GM23338 (cell line): ENCODE data around the gene OOSP4A. TPM values are rescaled to one million over a fixed set of nuclear protein-coding genes. Genes with fewer than 3 reads are reported as not detected.
A peak's percentile ranks its signal among the peaks of the same experiment; 100 is the strongest.

Experiments used
- ATAC-seq: fragments of 200-7000 bp; cut with Tn5 transposase; 3 replicates; pipeline ENCODE4 v1.9.1; 2020
- DNase-seq: peaks from one replicate; pipeline ENCODE4 v3.0.0-alpha.2; 2015; ENCODE audit warnings: low spot score
- H2AFZ ChIP-seq: fragments of 200-600 bp; sonication (generic); 2 replicates; pipeline ENCODE4 v1.8.0; 2016; ENCODE audit warnings: antibody characterized with exemption, mild to moderate bottlenecking, moderate library complexity
- H3F3A ChIP-seq: fragments of 200-600 bp; sonication (generic); replicated peaks from 2 replicates; pipeline ENCODE4 v1.8.0; 2017; ENCODE audit warnings: antibody characterized with exemption, mixed run types, low read depth
- H3K27ac ChIP-seq: fragments of 200-600 bp; sonication (generic); 2 replicates; pipeline ENCODE4 v1.6.1; 2016; ENCODE audit warnings: low read depth
- H3K27me3 ChIP-seq: fragments of 200-600 bp; sonication (generic); 2 replicates; pipeline ENCODE4 v1.8.0; 2016; ENCODE audit warnings: mild to moderate bottlenecking, mixed run types, moderate library complexity; ENCODE audit not compliant: insufficient read depth
- H3K36me3 ChIP-seq: fragments of 200-600 bp; sonication (generic); 2 replicates; pipeline ENCODE4 v1.8.0; 2016; ENCODE audit warnings: mild to moderate bottlenecking; ENCODE audit not compliant: insufficient read depth
- H3K4me1 ChIP-seq: fragments of 200-600 bp; sonication (generic); 2 replicates; pipeline ENCODE4 v1.8.0; 2016; ENCODE audit warnings: mild to moderate bottlenecking, moderate library complexity; ENCODE audit not compliant: insufficient read depth
- H3K4me2 ChIP-seq: fragments of 200-600 bp; sonication (generic); 2 replicates; pipeline ENCODE4 v1.7.1; 2017; ENCODE audit warnings: mixed run types
- H3K4me3 ChIP-seq: fragments of 200-600 bp; sonication (generic); 2 replicates; pipeline ENCODE4 v1.6.1; 2016; ENCODE audit warnings: mixed run types
- H3K79me2 ChIP-seq: fragments of 200-600 bp; sonication (generic); replicated peaks from 2 replicates; pipeline ENCODE4 v1.8.0; 2017; ENCODE audit warnings: mild to moderate bottlenecking; ENCODE audit not compliant: insufficient read depth
- H3K9me2 ChIP-seq: fragments of 200-600 bp; sonication (generic); 2 replicates; pipeline ENCODE4 v1.8.0; 2017; ENCODE audit not compliant: insufficient read depth
- H4K20me1 ChIP-seq: fragments of 200-600 bp; sonication (generic); replicated peaks from 2 replicates; pipeline ENCODE4 v1.8.0; 2017; ENCODE audit warnings: mild to moderate bottlenecking; ENCODE audit not compliant: insufficient read depth
- H3K27ac Mint-ChIP-seq: 2 replicates; pipeline ENCODE4 v1.8.0; 2020; ENCODE audit warnings: inconsistent platforms, mild to moderate bottlenecking, moderate library complexity, mixed read lengths
- H3K27me3 Mint-ChIP-seq: 3 replicates; pipeline ENCODE4 v1.8.0; 2022; ENCODE audit warnings: low read depth, mild to moderate bottlenecking, moderate library complexity, mixed read lengths, inconsistent platforms; ENCODE audit not compliant: insufficient read depth, poor library complexity
- H3K36me3 Mint-ChIP-seq: 3 replicates; pipeline ENCODE4 v1.8.0; 2021; ENCODE audit warnings: low read depth, mild to moderate bottlenecking, inconsistent platforms, moderate library complexity, mixed read lengths
- H3K4me1 Mint-ChIP-seq: 3 replicates; pipeline ENCODE4 v1.8.0; 2020; ENCODE audit warnings: mild to moderate bottlenecking, inconsistent platforms, mixed read lengths
- H3K4me3 Mint-ChIP-seq: 3 replicates; pipeline ENCODE4 v1.8.0; 2021; ENCODE audit warnings: moderate library complexity, mild to moderate bottlenecking, inconsistent platforms, mixed read lengths
- H3K9me3 Mint-ChIP-seq: 3 replicates; pipeline ENCODE4 v1.8.0; 2020; ENCODE audit warnings: moderate library complexity, mild to moderate bottlenecking, inconsistent platforms, mixed read lengths
- CREB1 ChIP-seq: fragments of 250-450 bp; sonication (Bioruptor Pico); IDR thresholded peaks from 2 replicates; pipeline ENCODE4 v1.5.0; 2020; ENCODE audit warnings: low read depth, mild to moderate bottlenecking, moderate library complexity
- EZH2 ChIP-seq: fragments of 200-600 bp; sonication (generic); IDR thresholded peaks from one replicate; pipeline ENCODE4 v1.8.0; 2017; ENCODE audit warnings: antibody characterized with exemption, mild to moderate bottlenecking, low read depth; ENCODE audit not compliant: unreplicated experiment
- EZH2phosphoT487 ChIP-seq: fragments of 200-600 bp; sonication (generic); IDR thresholded peaks from one replicate; pipeline ENCODE4 v1.8.1; 2018; ENCODE audit warnings: antibody characterized with exemption; ENCODE audit not compliant: unreplicated experiment
- JUNB ChIP-seq: IDR thresholded peaks from one replicate; pipeline ENCODE4 v1.6.1; 2016; ENCODE audit warnings: antibody characterized with exemption; ENCODE audit not compliant: unreplicated experiment
- NANOG ChIP-seq: IDR thresholded peaks from 2 replicates; pipeline ENCODE4 v1.6.1; 2016; ENCODE audit warnings: antibody characterized with exemption, borderline replicate concordance
- POLR2AphosphoS5 ChIP-seq: IDR thresholded peaks from 2 replicates; pipeline ENCODE4 v1.6.1; 2016; ENCODE audit warnings: antibody characterized with exemption, low read depth
- STAT1 ChIP-seq: IDR thresholded peaks from one replicate; pipeline ENCODE4 v1.6.1; 2016; ENCODE audit warnings: antibody characterized with exemption; ENCODE audit not compliant: unreplicated experiment
- ZNF114 ChIP-seq: fragments of 250-450 bp; sonication (Bioruptor Pico); IDR thresholded peaks from 2 replicates; pipeline ENCODE4 v1.5.0; 2020; ENCODE audit warnings: mild to moderate bottlenecking, moderate library complexity
- ZNF331 ChIP-seq: fragments of 250-450 bp; sonication (Bioruptor Pico); IDR thresholded peaks from 2 replicates; pipeline ENCODE4 v1.5.0; 2020; ENCODE audit warnings: low read depth, mild to moderate bottlenecking, moderate library complexity
- long read RNA-seq: library from polyadenylated mRNA; unstranded; transcript quantifications from one replicate; pipeline ENCODE4 v2.0.0, GENCODE V29; 2020; ENCODE audit not compliant: unreplicated experiment
- polyA plus RNA-seq: library from polyadenylated mRNA; unstranded; fragments of >200 nt; fragmentation: Nextera tagmentation; extraction: Ambion mirVana; gene quantifications from 2 replicates; pipeline ENCODE4 v1.2.1, GENCODE V29; 2016
- total RNA-seq: library from RNA; depleted of rRNA; stranded (reverse); fragments of >200 nt; shearing (Covaris generic); gene quantifications from 2 replicates; pipeline ENCODE4 v1.2.3, GENCODE V29; 2014; rRNA removed
- TF ChIP-seq, protein P1 (sequence below): IDR thresholded peaks from one replicate; pipeline ENCODE4 v1.6.1; 2018; ENCODE audit warnings: antibody characterized with exemption; ENCODE audit not compliant: unreplicated experiment
- TF ChIP-seq, protein P2 (sequence below), 2 experiments: fragments of 200-600 bp in 1 of 2; sonication (generic) in 1 of 2; conservative IDR thresholded peaks; 2 replicates each; pipeline versions ENCODE4 v1.5.1 to v1.6.1; 2016 to 2017; ENCODE audit warnings: antibody characterized with exemption in 2 of 2, low read depth in 2 of 2, mild to moderate bottlenecking in 2 of 2, moderate library complexity in 1 of 2
- TF ChIP-seq, protein P3 (sequence below): fragments of 250-450 bp; sonication (Bioruptor Pico); IDR thresholded peaks from 2 replicates; pipeline ENCODE4 v1.5.0; 2020; ENCODE audit warnings: mild to moderate bottlenecking, moderate library complexity
- TF ChIP-seq, protein P4 (sequence below): IDR thresholded peaks from 2 replicates; pipeline ENCODE4 v1.6.1; 2016; ENCODE audit warnings: antibody characterized with exemption

Gene OOSP4A
- total RNA-seq (not detected in 2 replicates), polyA plus RNA-seq (not detected in 2 replicates)
- long read RNA-seq: 0 reads

DNA sequence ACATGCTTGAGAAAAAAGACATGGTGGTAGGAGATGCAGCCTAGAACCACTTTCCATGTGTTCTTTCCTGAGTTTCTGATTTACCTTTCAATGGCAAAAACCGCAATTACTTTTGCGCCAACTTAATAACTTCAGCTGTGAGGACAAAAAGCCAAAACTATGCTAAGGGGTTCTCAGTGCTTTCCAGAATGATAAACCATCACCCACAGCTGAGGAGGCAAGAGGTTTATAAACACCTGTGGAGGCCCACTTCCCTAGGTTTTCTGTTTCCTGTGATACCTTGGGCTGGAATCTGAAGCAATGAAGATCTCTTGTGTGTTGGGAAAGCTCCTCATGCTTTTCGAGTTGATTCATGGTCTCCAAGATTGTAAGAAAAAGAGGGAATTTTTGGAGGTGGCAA, at the start of gene OOSP4A:
Gene OOSP4A, plus strand, starts transcription at position 301 of the 400 bp plus-strand sequence. Its CDS starts 0 bp downstream, at position 301.
- Mint-ChIP-seq H3K4me1 (peaks cover 19% of the 10 kb centered on the region; the same call in 2 of the 3 replicates), H3K4me3 (no peak within 1 kb of the TSS), H3K27me3 (no peaks in the 10 kb centered on the region), H3K9me3 (no peaks in the 10 kb centered on the region), H3K27ac (peak within 1 kb of the TSS; percentile 93), H3K36me3 (no peaks in the 10 kb centered on the region)
- ATAC-seq (no peak), DNase-seq (no peak)
- H2AFZ ChIP-seq: peak within 1 kb of the TSS; percentile 30; the same call in 1 of the 2 replicates
- H3K9me2 ChIP-seq: no peaks in the 10 kb centered on the region
- no peak within 1 kb of the TSS for H3K4me3 ChIP-seq
- H3K79me2 ChIP-seq: no peaks in the 10 kb centered on the region
- TF ChIP-seq, protein P1, sequence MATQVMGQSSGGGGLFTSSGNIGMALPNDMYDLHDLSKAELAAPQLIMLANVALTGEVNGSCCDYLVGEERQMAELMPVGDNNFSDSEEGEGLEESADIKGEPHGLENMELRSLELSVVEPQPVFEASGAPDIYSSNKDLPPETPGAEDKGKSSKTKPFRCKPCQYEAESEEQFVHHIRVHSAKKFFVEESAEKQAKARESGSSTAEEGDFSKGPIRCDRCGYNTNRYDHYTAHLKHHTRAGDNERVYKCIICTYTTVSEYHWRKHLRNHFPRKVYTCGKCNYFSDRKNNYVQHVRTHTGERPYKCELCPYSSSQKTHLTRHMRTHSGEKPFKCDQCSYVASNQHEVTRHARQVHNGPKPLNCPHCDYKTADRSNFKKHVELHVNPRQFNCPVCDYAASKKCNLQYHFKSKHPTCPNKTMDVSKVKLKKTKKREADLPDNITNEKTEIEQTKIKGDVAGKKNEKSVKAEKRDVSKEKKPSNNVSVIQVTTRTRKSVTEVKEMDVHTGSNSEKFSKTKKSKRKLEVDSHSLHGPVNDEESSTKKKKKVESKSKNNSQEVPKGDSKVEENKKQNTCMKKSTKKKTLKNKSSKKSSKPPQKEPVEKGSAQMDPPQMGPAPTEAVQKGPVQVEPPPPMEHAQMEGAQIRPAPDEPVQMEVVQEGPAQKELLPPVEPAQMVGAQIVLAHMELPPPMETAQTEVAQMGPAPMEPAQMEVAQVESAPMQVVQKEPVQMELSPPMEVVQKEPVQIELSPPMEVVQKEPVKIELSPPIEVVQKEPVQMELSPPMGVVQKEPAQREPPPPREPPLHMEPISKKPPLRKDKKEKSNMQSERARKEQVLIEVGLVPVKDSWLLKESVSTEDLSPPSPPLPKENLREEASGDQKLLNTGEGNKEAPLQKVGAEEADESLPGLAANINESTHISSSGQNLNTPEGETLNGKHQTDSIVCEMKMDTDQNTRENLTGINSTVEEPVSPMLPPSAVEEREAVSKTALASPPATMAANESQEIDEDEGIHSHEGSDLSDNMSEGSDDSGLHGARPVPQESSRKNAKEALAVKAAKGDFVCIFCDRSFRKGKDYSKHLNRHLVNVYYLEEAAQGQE: no peak
- TF ChIP-seq CREB1 (CRISPR knock-in tag): no peak
- TF ChIP-seq, protein P2, sequence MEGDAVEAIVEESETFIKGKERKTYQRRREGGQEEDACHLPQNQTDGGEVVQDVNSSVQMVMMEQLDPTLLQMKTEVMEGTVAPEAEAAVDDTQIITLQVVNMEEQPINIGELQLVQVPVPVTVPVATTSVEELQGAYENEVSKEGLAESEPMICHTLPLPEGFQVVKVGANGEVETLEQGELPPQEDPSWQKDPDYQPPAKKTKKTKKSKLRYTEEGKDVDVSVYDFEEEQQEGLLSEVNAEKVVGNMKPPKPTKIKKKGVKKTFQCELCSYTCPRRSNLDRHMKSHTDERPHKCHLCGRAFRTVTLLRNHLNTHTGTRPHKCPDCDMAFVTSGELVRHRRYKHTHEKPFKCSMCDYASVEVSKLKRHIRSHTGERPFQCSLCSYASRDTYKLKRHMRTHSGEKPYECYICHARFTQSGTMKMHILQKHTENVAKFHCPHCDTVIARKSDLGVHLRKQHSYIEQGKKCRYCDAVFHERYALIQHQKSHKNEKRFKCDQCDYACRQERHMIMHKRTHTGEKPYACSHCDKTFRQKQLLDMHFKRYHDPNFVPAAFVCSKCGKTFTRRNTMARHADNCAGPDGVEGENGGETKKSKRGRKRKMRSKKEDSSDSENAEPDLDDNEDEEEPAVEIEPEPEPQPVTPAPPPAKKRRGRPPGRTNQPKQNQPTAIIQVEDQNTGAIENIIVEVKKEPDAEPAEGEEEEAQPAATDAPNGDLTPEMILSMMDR (conservative IDR thresholded peaks at IDR 0.05; ENCODE audit: low read depth in 2 of 2): no peak
- TF ChIP-seq, protein P3, sequence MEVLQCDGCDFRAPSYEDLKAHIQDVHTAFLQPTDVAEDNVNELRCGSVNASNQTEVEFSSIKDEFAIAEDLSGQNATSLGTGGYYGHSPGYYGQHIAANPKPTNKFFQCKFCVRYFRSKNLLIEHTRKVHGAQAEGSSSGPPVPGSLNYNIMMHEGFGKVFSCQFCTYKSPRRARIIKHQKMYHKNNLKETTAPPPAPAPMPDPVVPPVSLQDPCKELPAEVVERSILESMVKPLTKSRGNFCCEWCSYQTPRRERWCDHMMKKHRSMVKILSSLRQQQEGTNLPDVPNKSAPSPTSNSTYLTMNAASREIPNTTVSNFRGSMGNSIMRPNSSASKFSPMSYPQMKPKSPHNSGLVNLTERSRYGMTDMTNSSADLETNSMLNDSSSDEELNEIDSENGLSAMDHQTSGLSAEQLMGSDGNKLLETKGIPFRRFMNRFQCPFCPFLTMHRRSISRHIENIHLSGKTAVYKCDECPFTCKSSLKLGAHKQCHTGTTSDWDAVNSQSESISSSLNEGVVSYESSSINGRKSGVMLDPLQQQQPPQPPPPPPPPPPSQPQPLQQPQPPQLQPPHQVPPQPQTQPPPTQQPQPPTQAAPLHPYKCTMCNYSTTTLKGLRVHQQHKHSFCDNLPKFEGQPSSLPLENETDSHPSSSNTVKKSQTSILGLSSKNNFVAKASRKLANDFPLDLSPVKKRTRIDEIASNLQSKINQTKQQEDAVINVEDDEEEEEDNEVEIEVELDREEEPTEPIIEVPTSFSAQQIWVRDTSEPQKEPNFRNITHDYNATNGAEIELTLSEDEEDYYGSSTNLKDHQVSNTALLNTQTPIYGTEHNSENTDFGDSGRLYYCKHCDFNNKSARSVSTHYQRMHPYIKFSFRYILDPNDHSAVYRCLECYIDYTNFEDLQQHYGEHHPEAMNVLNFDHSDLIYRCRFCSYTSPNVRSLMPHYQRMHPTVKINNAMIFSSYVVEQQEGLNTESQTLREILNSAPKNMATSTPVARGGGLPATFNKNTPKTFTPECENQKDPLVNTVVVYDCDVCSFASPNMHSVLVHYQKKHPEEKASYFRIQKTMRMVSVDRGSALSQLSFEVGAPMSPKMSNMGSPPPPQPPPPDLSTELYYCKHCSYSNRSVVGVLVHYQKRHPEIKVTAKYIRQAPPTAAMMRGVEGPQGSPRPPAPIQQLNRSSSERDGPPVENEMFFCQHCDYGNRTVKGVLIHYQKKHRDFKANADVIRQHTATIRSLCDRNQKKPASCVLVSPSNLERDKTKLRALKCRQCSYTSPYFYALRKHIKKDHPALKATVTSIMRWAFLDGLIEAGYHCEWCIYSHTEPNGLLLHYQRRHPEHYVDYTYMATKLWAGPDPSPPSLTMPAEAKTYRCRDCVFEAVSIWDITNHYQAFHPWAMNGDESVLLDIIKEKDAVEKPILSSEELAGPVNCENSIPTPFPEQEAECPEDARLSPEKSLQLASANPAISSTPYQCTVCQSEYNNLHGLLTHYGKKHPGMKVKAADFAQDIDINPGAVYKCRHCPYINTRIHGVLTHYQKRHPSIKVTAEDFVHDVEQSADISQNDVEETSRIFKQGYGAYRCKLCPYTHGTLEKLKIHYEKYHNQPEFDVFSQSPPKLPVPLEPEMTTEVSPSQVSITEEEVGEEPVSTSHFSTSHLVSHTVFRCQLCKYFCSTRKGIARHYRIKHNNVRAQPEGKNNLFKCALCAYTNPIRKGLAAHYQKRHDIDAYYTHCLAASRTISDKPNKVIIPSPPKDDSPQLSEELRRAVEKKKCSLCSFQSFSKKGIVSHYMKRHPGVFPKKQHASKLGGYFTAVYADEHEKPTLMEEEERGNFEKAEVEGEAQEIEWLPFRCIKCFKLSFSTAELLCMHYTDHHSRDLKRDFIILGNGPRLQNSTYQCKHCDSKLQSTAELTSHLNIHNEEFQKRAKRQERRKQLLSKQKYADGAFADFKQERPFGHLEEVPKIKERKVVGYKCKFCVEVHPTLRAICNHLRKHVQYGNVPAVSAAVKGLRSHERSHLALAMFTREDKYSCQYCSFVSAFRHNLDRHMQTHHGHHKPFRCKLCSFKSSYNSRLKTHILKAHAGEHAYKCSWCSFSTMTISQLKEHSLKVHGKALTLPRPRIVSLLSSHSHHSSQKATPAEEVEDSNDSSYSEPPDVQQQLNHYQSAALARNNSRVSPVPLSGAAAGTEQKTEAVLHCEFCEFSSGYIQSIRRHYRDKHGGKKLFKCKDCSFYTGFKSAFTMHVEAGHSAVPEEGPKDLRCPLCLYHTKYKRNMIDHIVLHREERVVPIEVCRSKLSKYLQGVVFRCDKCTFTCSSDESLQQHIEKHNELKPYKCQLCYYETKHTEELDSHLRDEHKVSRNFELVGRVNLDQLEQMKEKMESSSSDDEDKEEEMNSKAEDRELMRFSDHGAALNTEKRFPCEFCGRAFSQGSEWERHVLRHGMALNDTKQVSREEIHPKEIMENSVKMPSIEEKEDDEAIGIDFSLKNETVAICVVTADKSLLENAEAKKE: no peak
- TF ChIP-seq STAT1: no peak
- no peak for TF ChIP-seq EZH2phosphoT487
- no peak for TF ChIP-seq JUNB
- TF ChIP-seq, protein P4, sequence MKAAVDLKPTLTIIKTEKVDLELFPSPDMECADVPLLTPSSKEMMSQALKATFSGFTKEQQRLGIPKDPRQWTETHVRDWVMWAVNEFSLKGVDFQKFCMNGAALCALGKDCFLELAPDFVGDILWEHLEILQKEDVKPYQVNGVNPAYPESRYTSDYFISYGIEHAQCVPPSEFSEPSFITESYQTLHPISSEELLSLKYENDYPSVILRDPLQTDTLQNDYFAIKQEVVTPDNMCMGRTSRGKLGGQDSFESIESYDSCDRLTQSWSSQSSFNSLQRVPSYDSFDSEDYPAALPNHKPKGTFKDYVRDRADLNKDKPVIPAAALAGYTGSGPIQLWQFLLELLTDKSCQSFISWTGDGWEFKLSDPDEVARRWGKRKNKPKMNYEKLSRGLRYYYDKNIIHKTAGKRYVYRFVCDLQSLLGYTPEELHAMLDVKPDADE: no peak
- TF ChIP-seq ZNF114 (CRISPR knock-in tag): no peak
- no peak for TF ChIP-seq POLR2AphosphoS5
- no peak for TF ChIP-seq EZH2
- TF ChIP-seq NANOG: no peak
- no peak for TF ChIP-seq ZNF331
- H3K4me2 ChIP-seq: peak within 1 kb of the TSS; percentile 31; the same call in 1 of the 2 replicates
- H3K27ac ChIP-seq: no peak within 1 kb of the TSS
- H4K20me1 ChIP-seq: no peaks in the 10 kb centered on the region
- H3K36me3 ChIP-seq: no peaks in the 10 kb centered on the region
- no peaks in the 10 kb centered on the region for H3F3A ChIP-seq
- no peaks in the 10 kb centered on the region for H3K27me3 ChIP-seq
- peaks cover 9% of the 10 kb centered on the region for H3K4me1 ChIP-seq
